Embryonic facial prominence (tissue), 1 donor: ENCODE data around the gene TADA2B.

Experiments
- DNase-seq: peaks from one replicate; pipeline ENCODE4 v3.0.0-alpha.2; 2016; ENCODE audit errors: extremely low spot score

The TADA2B gene

DNA sequence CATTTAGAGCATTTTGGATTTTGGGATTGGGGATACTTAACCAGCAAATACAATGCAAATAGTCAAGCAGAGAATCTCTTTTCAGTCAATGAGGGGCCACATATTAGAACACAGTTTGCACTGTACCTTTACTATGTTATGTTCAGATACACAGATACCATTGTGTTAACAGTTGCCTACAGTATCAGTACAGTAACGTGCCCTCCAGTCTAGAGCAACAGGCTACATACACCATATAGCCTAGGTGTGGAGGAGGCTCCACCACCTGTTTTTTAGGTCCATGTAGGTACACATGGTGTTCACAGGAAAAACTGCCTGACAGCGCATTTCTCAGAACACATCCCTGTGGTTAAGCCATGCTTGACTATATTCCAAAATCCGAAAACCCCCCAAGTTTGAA is 15.6 kb downstream of the TADA2B start:
- no peak for DNase-seq

DNA sequence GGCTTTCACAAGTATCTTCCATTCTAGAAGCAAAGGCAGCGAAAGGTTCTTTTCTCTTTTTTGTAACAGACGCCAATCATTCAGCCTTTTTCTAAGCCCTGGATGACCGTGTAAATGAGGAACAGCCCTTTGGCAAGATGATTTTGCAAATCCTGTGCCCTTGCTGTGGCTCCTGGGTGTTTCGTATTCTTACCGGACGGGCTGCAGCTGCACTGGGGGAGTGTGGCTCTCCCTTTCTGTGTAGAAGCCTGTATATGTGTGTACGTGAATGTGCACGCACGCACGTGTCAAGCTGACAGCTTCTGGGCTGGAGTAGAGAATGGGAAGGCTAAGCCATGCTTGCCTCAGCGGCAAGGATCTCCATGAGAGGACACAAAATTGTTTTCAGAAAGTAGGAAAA is 16.5 kb downstream of the TADA2B start:
- DNase-seq, result no peak

DNA sequence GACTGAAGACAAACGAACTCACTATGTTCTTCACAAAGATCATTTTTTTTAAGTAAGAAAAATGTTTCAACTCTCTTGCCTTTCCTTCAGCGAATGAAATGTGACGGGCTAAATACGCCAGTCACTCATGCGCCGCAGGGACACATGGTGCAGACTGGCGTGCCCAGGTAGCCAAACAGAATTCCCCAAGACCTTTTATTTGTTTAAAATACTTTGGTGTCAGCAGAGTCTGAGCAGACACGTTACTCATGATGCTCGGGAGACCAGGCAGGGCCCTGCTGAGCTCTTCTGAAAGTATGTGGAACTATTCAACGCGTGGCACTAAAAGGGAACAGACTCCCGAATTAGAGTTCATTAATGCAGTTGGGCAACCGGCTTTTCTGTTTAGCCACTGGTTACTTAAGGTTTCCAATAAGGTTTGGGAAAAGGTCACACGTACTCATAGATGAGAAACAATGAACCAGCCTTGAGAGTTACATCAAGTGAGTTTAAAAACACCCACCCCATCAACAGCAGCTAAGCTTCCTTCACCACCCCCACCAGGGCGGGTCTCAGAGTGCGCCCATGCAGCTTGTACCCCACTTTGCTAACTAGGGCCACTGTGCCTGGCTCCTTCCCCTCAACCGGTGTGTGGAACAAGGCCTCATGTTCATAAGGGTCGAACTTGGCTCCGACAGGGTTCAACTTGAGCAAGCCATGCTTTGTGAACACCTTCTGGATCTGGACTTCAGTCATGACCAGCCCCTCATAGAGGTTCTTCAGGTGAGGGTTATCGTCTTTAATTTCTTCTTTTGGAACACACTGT is 17.4 kb downstream of the TADA2B start:
- no peak for DNase-seq

DNA sequence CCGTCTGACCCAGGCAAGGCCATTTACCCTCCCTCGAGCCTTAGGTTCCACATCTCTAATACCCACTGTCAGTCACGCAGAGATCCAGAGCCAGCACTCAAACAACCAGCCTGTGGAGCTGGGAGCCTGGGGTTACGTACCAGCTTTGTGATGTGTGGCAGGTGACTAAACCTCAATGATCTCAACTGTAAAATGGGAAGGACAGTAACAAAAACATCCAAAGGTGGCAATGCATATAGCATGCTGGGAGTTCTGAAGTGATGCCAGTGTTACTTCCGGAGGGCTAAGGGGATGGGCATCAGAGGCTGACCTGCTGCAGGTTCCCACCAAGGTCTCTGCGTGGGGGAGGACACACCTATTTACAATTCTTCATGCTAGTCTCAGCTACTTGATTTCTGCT is 18.6 kb downstream of the TADA2B start:
- DNase-seq, result no peak

DNA sequence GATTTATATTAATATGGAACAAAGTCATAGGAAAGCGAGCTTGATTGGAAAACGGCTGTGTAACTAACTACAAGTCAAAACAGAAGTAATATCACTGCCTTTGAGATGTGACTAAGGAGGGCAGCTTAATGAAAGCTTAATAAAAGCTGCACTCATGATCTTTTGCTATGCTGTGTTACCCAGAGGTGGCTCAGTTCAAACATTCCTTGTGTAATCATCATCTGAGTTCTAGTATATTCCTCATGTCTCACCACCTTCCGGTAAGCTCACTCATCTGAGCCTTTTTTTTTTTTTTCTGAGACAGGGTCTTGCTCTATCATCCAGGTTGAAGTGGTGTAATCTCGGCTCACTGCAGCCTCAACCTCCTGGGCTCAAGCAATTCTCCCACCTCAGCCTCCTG is 19.6 kb downstream of the TADA2B start:
- no peak for DNase-seq

DNA sequence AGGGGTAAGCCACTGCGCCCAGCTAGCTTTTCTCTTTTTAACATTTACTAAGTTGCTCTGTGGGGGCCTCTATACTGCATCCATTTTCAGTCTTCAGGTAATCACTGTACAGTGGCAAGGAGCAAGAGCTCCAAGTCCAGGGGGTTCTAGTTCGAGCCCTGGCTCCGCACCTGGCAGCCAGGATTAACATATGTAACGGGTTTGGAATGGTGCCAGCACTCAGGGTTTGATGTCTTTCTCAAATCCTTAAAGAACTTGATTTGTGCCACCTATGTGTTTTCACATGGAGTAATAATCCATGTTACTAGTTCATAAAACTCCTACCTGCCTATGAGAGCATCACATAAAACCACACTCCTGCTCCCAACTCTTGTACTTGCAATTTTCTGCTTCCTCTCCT is 20.2 kb downstream of the TADA2B start:
- DNase-seq, result no peak

DNA sequence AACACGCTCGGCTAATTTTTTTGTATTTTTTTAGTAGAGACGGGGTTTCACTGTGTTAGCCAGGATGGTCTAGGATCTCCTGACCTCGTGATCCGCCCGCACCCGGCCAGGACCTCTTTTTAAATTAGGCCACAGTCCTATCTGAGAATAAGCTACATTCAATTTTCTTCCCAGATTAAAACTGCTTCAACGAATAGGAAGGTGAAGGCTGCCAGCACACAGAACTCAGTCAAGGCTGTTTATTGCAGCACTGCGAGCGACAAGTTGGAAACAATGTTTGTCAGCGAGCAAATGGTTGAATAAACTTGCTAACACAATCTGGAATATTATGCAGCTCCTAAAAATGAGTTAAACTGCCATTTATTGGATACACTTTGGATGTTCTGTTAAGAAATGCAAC is 22.8 kb downstream of the TADA2B start:
- DNase-seq, result no peak

DNA sequence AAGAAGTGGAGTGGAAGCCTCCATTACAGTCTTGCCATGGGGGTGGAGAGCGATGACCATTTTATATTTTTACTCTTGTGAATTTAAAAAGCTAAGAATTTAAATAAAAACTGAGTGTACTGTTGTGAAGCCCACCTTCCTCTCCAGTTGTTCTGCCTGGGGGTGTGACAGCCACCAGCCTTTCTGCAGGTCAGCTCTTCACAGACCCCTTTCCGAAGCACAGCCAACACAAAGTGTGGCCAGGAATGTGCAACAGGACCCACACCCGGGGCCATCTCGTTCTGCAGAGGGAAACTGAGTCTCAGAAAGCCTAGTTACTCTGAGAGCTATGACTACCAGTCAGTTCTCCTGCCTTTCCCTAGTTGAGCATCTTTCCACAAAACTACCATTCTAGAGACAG is 23.3 kb downstream of the TADA2B start:
- DNase-seq, result no peak

DNA sequence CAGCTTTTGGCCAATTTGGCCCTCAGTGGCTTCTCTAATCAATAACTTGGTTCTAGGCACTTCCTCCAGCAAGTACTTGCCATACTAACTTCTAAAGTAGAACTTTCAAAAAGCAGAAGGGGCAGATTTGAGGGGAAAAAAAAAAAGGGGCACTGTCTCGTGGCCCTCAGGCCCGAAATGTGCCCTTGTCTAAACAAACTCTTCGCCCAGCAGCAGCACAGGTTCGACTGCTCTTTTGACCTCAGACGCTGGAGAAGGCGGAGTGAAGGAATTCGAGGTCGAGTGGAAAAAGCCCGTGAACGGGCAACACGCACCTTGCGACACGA is 23.9 kb downstream of the TADA2B start:
- no peak for DNase-seq

DNA sequence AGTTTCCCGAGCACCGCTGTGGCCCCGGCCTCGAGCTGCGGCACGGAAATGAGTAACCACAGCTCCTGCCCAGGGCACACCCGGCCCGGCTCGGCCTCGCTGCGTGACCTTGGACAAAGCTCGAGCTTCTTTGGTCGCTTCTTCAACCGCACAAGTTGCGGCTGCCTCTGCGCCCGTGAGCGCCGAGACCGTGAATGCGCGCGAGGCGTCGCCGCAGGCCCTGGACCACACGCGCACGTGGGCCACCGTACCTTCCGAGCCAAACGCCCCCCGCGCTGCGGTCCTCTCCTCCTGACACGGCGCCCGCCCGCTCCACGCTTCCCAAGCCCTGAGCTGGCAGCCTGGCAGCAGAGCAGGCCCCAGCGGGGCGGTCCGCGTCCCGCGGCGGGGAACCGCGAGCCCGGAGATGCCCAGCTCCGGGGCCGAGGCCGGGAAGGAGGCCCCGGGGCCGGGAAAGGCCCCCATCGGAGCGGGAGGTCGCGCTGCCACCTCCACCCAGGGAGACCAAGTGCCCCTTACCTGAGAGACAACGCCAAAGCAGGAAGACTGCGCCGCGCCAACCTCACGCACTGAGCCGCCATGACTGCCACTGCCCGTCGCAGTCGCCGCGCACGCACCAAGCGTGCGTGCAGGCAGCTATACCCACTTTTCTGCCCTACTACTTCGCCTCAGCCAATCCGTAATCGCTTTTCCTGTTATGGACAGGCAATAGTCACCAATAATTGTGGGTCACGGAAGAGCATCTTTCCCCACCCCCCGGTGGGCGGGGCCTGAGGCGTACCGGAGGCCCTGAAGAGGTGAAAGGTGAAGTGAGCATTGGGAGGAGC is 24.5 kb downstream of the TADA2B start, which contains the start of gene GRPEL1:
Gene GRPEL1, minus strand, starts transcription at position 613 of the 827 bp plus-strand sequence. Its CDS starts 32 bp downstream, at position 581.
- peak; percentile 98 for DNase-seq

DNA sequence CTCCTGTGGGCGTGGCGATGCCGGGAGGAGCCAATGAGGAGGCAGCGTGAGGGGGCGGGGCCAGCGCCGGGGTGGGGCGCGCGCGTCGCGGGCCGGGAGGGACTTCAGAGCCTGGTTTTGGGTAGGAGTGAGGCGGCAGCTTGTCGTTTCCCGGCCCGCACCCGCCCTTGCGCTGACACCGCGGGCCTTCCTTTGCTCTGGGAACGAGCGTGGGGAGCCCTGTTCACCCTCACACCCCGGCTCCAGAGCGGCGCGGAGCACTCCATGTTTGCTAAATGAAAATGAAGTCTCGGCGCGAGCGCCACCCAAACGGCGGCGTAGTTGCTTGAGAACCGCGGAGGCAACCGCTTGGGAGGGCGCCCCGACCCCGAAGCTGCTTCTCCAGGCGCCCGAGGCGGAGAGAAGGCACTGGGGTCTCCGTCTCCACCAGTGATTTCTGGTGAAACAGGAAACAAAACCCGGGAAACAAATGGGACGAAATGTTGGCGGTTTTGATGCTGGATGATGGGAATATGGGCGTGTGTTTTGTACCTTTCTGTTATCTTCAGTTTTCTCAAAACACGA is 25.2 kb downstream of the TADA2B start:
- no peak for DNase-seq

DNA sequence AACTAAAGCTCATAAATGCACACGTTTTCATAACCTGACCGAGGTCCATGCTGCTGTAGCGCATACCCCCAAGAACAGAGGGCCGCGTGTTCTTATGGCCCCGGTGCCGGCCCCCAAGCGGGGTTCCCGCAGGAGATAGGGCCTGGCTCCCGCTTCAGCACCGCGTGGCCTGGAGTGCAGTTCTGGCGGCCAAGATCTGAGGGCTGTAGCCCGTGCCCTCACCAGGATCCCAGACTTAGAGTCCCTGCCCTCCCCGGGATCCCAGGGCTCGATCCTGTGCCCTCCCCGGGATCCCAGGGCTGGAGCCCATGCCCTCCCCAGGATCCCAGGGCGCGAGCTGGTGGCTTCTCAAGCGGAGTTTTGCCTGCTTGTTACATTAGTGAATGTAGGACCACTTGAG is 25.7 kb downstream of the TADA2B start:
- DNase-seq, result no peak

DNA sequence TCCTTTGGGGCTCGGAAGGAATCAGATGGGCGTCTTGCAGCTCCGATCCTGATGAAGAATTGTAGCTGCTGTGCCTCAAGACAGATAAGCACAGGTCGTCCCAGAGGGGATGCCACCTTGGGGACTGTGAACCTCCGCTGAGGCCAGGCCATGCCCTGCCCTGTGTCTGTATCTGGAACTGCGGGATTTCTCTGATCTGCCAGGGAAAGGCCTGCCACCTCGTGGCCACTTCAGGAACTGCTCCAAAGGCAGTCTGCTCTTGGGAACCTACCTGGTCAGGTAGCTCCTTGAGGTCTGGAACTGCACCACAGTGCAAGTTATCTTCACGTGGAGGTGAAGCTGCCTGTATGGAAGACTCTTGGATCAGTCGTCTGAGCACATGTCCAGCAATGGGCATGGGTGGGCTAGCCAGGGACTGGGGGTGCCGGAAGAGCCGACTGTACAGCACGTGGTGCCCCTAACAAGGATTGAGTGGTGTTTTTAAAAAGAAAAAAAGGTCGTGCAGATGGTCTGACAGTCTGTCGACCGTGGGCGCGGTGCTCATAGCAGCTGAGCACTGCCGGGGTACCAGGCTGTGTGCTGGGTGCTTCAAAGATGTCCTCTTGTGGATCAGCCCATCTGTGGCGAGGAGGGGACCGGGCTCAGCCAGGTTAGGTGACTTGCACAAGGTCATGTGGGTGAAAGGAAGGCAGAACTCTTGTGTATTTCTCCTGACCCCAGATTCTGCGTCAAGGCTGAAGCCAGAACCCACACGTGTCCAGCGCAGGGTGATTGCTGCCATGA is 27.7 kb downstream of the TADA2B start:
- peak; percentile 40 for DNase-seq

DNA sequence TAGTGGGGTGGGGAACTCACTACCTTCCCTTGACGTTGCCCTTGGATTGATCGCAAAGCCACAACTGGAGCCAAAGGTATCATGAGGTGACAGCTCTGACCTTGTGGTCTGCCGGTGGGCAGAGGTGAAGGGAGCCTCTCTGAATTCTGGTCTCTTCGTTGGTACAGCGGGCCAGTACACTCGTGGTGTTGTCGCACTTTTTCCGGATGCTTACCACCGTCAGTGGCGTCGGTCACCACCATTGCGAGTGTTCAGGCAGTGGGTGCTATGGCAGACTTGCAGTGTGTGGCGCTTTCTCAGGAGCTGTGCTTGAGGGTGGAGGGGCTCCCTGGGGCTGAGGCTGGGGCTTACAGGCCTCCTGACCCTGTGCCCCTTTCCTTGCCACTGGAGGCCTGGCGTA is 29.9 kb downstream of the TADA2B start:
- DNase-seq, result no peak

DNA sequence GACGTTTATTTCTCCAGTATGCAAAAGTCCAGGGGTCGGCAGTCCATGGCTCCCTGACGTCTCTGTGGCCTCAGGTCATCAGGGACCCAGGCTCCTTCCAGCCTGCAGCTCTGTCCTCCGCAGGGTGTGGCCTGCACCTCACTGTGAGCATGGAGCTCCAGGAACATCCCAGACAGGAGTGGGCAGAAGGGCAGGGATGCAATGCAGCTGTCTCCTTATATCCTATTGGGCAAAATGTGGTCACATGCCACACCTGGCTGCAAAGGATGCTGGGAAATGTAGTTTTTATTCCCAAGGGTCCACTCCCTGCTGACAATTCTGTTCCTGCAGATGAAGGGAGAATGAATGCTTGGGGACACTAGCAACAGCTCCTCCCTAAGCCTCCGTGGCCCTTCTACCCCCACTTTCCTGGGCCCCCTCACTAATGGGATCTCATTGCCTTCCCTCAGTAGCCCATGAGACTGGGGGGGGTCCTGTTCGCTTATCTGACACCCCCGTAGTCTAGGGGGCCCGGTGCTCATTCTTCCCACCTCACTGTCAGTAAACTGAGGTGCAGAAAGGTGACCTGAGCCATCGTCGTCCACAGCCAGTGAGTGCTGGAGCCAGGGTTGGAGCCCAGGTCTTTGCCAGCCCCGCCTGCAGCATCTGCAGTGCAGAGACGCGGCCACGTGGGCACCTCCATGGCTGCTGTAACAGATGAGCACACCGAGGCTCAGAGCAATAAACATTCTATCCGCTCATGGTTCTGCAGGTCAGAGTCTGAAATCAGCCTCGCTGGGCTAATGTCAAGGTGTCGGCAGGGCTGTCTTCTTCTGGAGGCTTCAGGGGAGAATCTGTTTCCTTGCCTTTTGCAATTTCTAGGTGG is 30.6 kb downstream of the TADA2B start:
- DNase-seq, result no peak

DNA sequence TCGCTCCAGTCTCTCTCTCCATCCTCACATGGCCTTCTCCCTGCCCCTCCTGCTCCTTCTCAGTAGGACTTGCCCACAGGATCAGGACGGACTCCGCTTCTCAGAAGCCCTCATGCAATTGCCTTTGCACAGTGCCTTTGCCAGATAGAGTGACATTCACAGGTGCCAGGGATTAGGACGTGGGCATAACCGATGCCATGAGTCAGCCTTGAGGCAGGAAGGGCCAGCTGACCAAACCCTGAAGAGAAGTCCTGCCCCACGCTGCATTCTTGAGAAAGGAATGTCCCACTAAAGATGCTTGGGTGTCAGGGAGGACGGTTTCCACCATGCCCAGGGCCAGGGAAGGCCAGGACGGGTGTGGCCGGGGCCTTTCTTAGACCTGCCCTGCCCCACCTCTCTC is 31.3 kb downstream of the TADA2B start:
- DNase-seq, result no peak

DNA sequence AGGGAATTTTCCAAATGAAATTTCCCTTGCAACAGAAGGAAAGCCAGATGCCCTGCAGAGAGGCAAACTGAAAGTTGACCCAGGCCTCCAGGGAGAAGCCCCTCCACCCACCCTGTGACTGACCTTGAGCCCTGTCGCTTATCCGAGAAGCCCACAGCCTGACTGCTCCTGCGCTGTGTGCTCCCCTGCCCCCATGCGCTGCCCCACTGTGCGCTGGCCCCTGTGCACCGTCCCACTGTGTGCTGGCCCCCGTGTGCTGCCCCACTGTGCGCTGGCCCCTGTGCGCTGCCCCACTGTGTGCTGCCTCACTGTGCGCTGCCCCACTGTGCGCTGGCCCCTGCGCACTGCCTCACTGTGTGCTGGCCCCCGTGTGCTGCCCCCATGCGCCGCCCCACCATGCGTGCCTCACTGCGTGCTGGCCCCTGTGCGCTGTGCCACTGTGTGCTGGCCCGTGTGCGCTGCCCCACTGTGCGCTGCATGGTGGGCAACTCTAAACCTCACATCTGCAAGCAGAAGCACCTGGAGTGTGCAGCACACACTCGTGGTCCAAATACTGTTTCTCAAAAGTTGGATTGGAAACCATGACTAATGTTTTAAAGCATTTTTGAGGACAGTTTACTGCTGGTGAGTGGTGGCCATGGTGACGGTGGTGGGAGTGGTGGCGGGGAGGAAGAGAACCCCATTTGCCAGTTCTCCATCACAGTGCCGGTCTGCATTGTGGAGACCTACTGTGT is 33.0 kb downstream of the TADA2B start:
- no peak for DNase-seq

DNA sequence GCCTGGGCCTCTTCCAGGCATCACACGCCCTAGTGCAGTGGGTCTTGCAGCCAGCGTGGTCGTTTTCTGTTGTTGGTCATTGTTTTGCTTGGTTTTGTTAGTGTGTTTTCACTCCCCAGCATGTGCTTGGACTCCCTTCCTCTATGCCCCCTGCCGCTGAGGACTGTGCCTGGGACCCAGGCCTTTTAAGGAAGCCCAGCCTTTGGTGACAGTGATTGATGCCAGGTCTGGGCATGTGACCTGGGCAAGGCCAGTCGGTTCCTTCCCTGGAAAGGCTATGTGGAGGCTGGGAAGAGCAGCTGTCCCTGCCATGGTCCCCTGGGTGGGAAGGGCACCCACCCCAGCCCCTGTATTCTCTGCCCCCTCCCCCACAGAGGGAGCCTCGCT is 33.5 kb downstream of the TADA2B start:
- DNase-seq, result no peak

DNA sequence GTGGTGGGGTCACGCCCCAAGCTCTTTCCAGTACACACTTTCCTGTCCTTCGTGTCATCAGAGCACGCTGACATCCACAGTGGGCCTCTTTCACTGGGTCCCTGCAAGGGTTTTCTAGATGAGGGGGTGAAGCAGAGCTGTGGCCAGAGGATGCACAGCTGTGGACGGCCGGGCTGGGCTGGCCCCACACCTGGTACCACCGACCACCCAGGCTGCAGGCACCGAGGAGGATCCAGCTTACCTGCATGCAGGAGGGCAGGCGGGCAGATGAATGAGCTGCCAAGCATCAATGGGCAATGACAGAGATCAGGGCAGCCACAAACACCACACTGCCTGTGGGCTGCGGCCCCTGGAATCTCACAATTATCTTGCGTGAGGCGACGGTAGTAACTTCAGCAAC is 34.2 kb downstream of the TADA2B start:
- no peak for DNase-seq

DNA sequence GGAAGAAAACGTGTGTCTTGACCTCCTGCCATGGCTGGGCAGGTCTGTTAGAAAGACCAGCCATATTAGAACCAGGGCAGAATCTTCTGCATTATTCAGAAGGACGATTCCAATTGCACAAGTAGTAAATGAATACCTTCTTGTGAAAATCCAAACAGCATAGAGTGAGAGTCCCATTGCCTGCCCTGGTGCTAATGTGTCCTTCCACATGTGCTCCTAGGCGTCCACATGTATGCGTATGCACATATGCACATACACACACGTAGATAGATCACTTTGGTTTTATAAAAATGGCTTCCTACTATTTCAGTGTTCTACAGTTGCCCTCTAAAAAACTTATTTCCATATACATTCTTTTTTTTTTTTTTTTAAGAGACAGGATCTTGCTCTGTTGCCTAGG is 34.9 kb downstream of the TADA2B start:
- DNase-seq, result no peak
